GM12878 (cell line): Measurements from ENCODE around the gene NRTN. TPM values are rescaled to one million over a fixed set of nuclear protein-coding genes. Genes with fewer than 3 reads are reported as not detected.

ENCODE experiments used
- ATAC-seq: fragments of 200-7000 bp; cut with Tn5 transposase; 3 replicates; pipeline ENCODE4 v1.9.1; 2020; ENCODE audit warnings: mild to moderate bottlenecking, moderate library complexity
- BruUV-seq: library from RNA; stranded (reverse); fragments of 400-500 nt; replicated peaks from 2 replicates; lab custom pipeline; 2021; lab: Mats Ljungman, UMichigan
- CTCF ChIA-PET: fragments of 300-600 bp; sonication (Branson Sonifier 250); formaldehyde crosslinking; extraction: SDS; loops from one replicate; lab custom pipeline; 2021; ENCODE audit warnings: inconsistent platforms; lab: Yijun Ruan, JAX
- POLR2A ChIA-PET: fragments of 350-600 bp; formaldehyde crosslinking; extraction: SDS; loops from one replicate; lab custom pipeline; 2021; ENCODE audit warnings: inconsistent platforms; lab: Charles Lee
- RAD21 ChIA-PET: fragments of 300-600 bp; sonication (Branson Sonifier 250); formaldehyde crosslinking; loops from one replicate; lab custom pipeline; 2023; ENCODE audit warnings: antibody characterized with exemption; ENCODE audit not compliant: unreplicated experiment; lab: Charles Lee
- SMC1A ChIA-PET: fragments of 300-600 bp; sonication (Branson Sonifier 250); formaldehyde crosslinking; loops from one replicate; lab custom pipeline; 2023; ENCODE audit not compliant: unreplicated experiment, uncharacterized antibody; lab: Charles Lee
- DNase-seq: peaks from one replicate; pipeline ENCODE4 v3.0.0-alpha.2; 2011; ENCODE audit warnings: low read depth, low spot score
- FAIRE-seq: peaks from 3 replicates; lab custom pipeline; 2011; peaks lifted over from hg19 to GRCh38; lab: Jason Lieb, UNC
- H2AFZ ChIP-seq: 2 replicates; pipeline ENCODE4 v1.6.0; 2011; ENCODE audit warnings: low read depth, low read length, control low read depth; ENCODE audit not compliant: control insufficient read depth
- H3K27ac ChIP-seq: 2 replicates; pipeline ENCODE4 v1.5.1; 2011; ENCODE audit warnings: control low read depth; ENCODE audit not compliant: control insufficient read depth, insufficient read depth
- H3K27me3 ChIP-seq, 2 experiments: replicated peaks in 1 of 2; 2 replicates each; pipeline versions ENCODE4 v1.6.0 to v1.6.1; 2011; ENCODE audit warnings: low read length in 1 of 2; ENCODE audit not compliant: control insufficient read depth in 2 of 2, insufficient read depth in 2 of 2
- H3K36me3 ChIP-seq, 2 experiments: 2 replicates each; pipeline ENCODE4 v1.5.1; 2011; ENCODE audit warnings: low read length in 1 of 2; ENCODE audit not compliant: control insufficient read depth in 2 of 2, insufficient read depth in 2 of 2
- H3K4me1 ChIP-seq: 2 replicates; pipeline ENCODE4 v1.6.1; 2011; ENCODE audit warnings: mild to moderate bottlenecking, low read length, moderate library complexity, mixed read lengths; ENCODE audit not compliant: control insufficient read depth, insufficient read depth
- H3K4me2 ChIP-seq: 2 replicates; pipeline ENCODE4 v1.6.0; 2011; ENCODE audit warnings: control low read depth; ENCODE audit not compliant: control insufficient read depth, insufficient read depth
- H3K4me3 ChIP-seq: fragments of 200-600 bp; sonication (generic); 2 replicates; pipeline ENCODE4 v1.5.1; 2016
- H3K79me2 ChIP-seq: 2 replicates; pipeline ENCODE4 v1.6.0; 2011; ENCODE audit warnings: low read length; ENCODE audit not compliant: control insufficient read depth, insufficient read depth
- H3K9ac ChIP-seq: 2 replicates; pipeline ENCODE4 v1.8.0; 2011; ENCODE audit warnings: low read length, control low read depth, mixed read lengths; ENCODE audit not compliant: control insufficient read depth, insufficient read depth
- H3K9me3 ChIP-seq: replicated peaks from 3 replicates; pipeline ENCODE4 v1.5.1; 2011; ENCODE audit warnings: mild to moderate bottlenecking, low read length; ENCODE audit not compliant: control insufficient read depth, insufficient read depth
- H4K20me1 ChIP-seq: 2 replicates; pipeline ENCODE4 v1.6.0; 2011; ENCODE audit not compliant: control insufficient read depth, insufficient read depth
- BMI1 ChIP-seq: fragments of 450-650 bp; IDR thresholded peaks from 2 replicates; pipeline ENCODE4 v1.6.1; 2016; ENCODE audit warnings: mild to moderate bottlenecking, moderate library complexity, borderline replicate concordance
- CBFB ChIP-seq: IDR thresholded peaks from 2 replicates; pipeline ENCODE4 v1.6.1; 2016; ENCODE audit warnings: antibody characterized with exemption, low read depth
- CHD2 ChIP-seq: IDR thresholded peaks from 2 replicates; pipeline ENCODE4 v1.6.1; 2011; ENCODE audit warnings: low read depth, low read length, improper control_type of control experiment, borderline replicate concordance
- CTCF ChIP-seq, 3 experiments: IDR thresholded peaks in 2 of 3; conservative IDR thresholded peaks in 1 of 3; 2 replicates each; pipeline ENCODE4 v1.5.1; 2011; ENCODE audit warnings: low read depth in 3 of 3, low read length in 3 of 3, mild to moderate bottlenecking in 3 of 3, control low read depth in 2 of 3, moderate library complexity in 2 of 3, inconsistent platforms in 1 of 3, mixed read lengths in 1 of 3; ENCODE audit not compliant: control insufficient read depth in 2 of 3, insufficient read depth in 1 of 3; ENCODE audit errors: extremely low read depth in 1 of 3
- FOS ChIP-seq: IDR thresholded peaks from 3 replicates; pipeline ENCODE4 v1.6.1; 2011; ENCODE audit warnings: borderline replicate concordance; ENCODE audit not compliant: insufficient read length; ENCODE audit errors: extremely low read depth
- HCFC1 ChIP-seq: fragments of 150-350 bp; IDR thresholded peaks from 2 replicates; pipeline ENCODE4 v1.6.1; 2014; ENCODE audit warnings: low read length
- IRF3 ChIP-seq: fragments of 450-650 bp; IDR thresholded peaks from 2 replicates; pipeline ENCODE4 v1.6.1; 2014; ENCODE audit warnings: mild to moderate bottlenecking
- MAX ChIP-seq: IDR thresholded peaks from 2 replicates; pipeline ENCODE4 v1.6.1; 2012; ENCODE audit warnings: low read depth, low read length, improper control_type of control experiment
- NKRF ChIP-seq: fragments of 450-650 bp; conservative IDR thresholded peaks from 2 replicates; pipeline ENCODE4 v1.6.1; 2017; ENCODE audit warnings: mild to moderate bottlenecking, moderate library complexity
- PAX5 ChIP-seq: IDR thresholded peaks from 2 replicates; pipeline ENCODE4 v1.6.1; 2011; ENCODE audit warnings: low read depth, low read length, borderline replicate concordance
- PRDM15 ChIP-seq: fragments of 450-650 bp; formaldehyde crosslinking; IDR thresholded peaks from 2 replicates; pipeline ENCODE4 v1.4.0; 2020; ENCODE audit warnings: mild to moderate bottlenecking, moderate library complexity
- RAD21 ChIP-seq: IDR thresholded peaks from 2 replicates; pipeline ENCODE4 v1.6.1; 2011; ENCODE audit warnings: mild to moderate bottlenecking, low read depth, low read length, moderate library complexity; ENCODE audit not compliant: insufficient read depth
- TBL1XR1 ChIP-seq: IDR thresholded peaks from 2 replicates; pipeline ENCODE4 v1.6.1; 2012; ENCODE audit warnings: low read depth, low read length, improper control_type of control experiment
- WGBS: methylation state at CpG from one replicate; pipeline ENCODE4 v1.1.6; 2016; ENCODE audit warnings: low lambda C conversion rate; ENCODE audit not compliant: insufficient replicate concordance, insufficient coverage; ENCODE audit errors: missing lambda C conversion rate; 5-methylcytosine and 5-hydroxymethylcytosine counted together
- in situ Hi-C: fragments of 300-500 bp; cut with MboI; formaldehyde crosslinking; loops from 9 replicates; pipeline ENCODE4 v1.14.3; 2018; ENCODE audit warnings: mixed read lengths
- intact Hi-C: fragments of 100-400 bp; cut with micrococcal nuclease; formaldehyde crosslinking; loops from one replicate; pipeline ENCODE4 v1.14.2; 2022; ENCODE audit not compliant: unreplicated experiment
- polyA plus RNA-seq, 11 experiments: library from polyadenylated mRNA; depleted of rRNA in 4 of 11; unstranded in 6 of 11; stranded (reverse) in 5 of 11; fragments of >200 nt; fragmentation: Nextera tagmentation in 4 of 11; fragmentation: Illumina TruSeq in 1 of 11; extraction: Ambion mirVana in 4 of 11; extraction: Trizol in 1 of 11; gene quantifications; 1 replicate in 1 of 11; 2 replicates in 10 of 11; pipeline versions ENCODE4 v1.2.1 to v1.2.3, GENCODE V29; 2011 to 2016; ENCODE audit warnings: inconsistent platforms in 2 of 11, missing spikeins in 2 of 11, low read depth in 1 of 11
- total RNA-seq, 4 experiments: library from RNA; depleted of rRNA in 3 of 4; stranded (reverse); fragments of >200 nt in 3 of 4; fragmentation: Illumina TruSeq in 1 of 4; extraction: Trizol in 1 of 4; gene quantifications; 2 replicates each; pipeline versions ENCODE4 v1.2.1 to v1.2.3, GENCODE V29; 2013 to 2021

Gene NRTN
- total and polyA plus RNA-seq, 10 of the 15 experiments (the other 5 are each of a cell fraction or from before 2014, with no cell fraction given), result not detected

GRCh38 chr19:5765220-5765619 lies 39.6 kb upstream of the NRTN start (continued):
- TF ChIP-seq RAD21 (no peak), CBFB (no peak), IRF3 (no peak), FOS (no peak), PRDM15 (CRISPR knock-in tag) (no peak), BMI1 (no peak)
- TF ChIP-seq, all 136 proteins: peak for 0

GRCh38 chr19:5767949-5768348 lies 36.9 kb upstream of the NRTN start:
- no peaks in the 10 kb centered on the region for H3K36me3 ChIP-seq
- no peak overlapping the region for H2AFZ ChIP-seq
- intact Hi-C loops (no loop called here), in situ Hi-C loops (no loop called here)
- H3K27ac ChIP-seq, result no peak overlapping the region
- H3K79me2 ChIP-seq, result no peaks in the 10 kb centered on the region
- SMC1A ChIA-PET, result no interaction called here
- H3K9me3 ChIP-seq, result no peaks in the 10 kb centered on the region
- H3K4me3 ChIP-seq, result no peak overlapping the region
- CTCF ChIA-PET, result no interaction called here
- DNase-seq, result no peak
- no peaks in the 10 kb centered on the region for H4K20me1 ChIP-seq
- RAD21 ChIA-PET, result no interaction called here
- H3K4me1 ChIP-seq, result no peaks in the 10 kb centered on the region
- no peak overlapping the region for H3K9ac ChIP-seq
- FAIRE-seq, result no peak
- WGBS, result 66% methylated on average over 10 of the region's 10 CpGs
- H3K4me2 ChIP-seq, result no peak overlapping the region
- ATAC-seq, result no peak
- POLR2A ChIA-PET, result no interaction called here
- BruUV-seq, result no TSS peak
- no peaks in the 10 kb centered on the region for H3K27me3 ChIP-seq
- TF ChIP-seq CTCF (IDR thresholded peaks at IDR 0.05 in 2 of 3, conservative IDR thresholded peaks at IDR 0.05 in 1 of 3; ENCODE audit: control insufficient read depth in 2 of 3, extremely low read depth in 1 of 3, insufficient read depth in 1 of 3, low read depth in 3 of 3, low read length in 3 of 3) (no peak), NKRF (no peak), MAX (no peak), PAX5 (no peak), HCFC1 (no peak), CHD2 (no peak), TBL1XR1 (no peak)
